IgD-negative memory B cell (primary cell): ENCODE data around the gene FLAD1. TPM values are rescaled to one million over a fixed set of nuclear protein-coding genes. Genes with fewer than 3 reads are reported as not detected.

Experiments used
- H3K27ac Mint-ChIP-seq, 3 donors: one replicate each; pipeline ENCODE4 v1.8.0; 2020 to 2022; ENCODE audit warnings: mild to moderate bottlenecking in 3 of 3, mixed read lengths in 3 of 3, moderate library complexity in 1 of 3
- H3K27me3 Mint-ChIP-seq: one replicate; pipeline ENCODE4 v1.8.0; 2021; ENCODE audit warnings: mixed read lengths
- H3K36me3 Mint-ChIP-seq: one replicate; pipeline ENCODE4 v1.8.0; 2020; ENCODE audit warnings: mild to moderate bottlenecking, mixed read lengths
- H3K4me1 Mint-ChIP-seq, 3 donors: one replicate each; pipeline ENCODE4 v1.8.0; 2020 to 2022; ENCODE audit warnings: mixed read lengths in 3 of 3, mild to moderate bottlenecking in 1 of 3
- H3K4me3 Mint-ChIP-seq, 4 donors: one replicate each; pipeline ENCODE4 v1.8.0; 2020 to 2022; ENCODE audit warnings: mild to moderate bottlenecking in 4 of 4, mixed read lengths in 4 of 4, moderate library complexity in 3 of 4
- H3K9me3 Mint-ChIP-seq, 3 donors: one replicate each; pipeline ENCODE4 v1.8.0; 2020 to 2021; ENCODE audit warnings: mixed read lengths in 3 of 3, mild to moderate bottlenecking in 1 of 3
- polyA plus RNA-seq: library from polyadenylated mRNA; unstranded; fragments of 300-500 nt; fragmentation: Illumina TruSeq; gene quantifications from one replicate; pipeline ENCODE4 v1.2.3, GENCODE V29; 2021

The FLAD1 gene
- polyA plus RNA-seq, 1 donor from 2014 or later, result 57.6 TPM

GRCh38 chr1:155014709-155015508 lies 31.8 kb downstream of the FLAD1 start:
- no peaks in the 10 kb centered on the region for H3K9me3 Mint-ChIP-seq
- peaks cover 27 to 45% (median 31%) of the 10 kb centered on the region in 3 donors for H3K4me1 Mint-ChIP-seq
- peaks cover 2% of the 10 kb centered on the region for H3K36me3 Mint-ChIP-seq
- H3K27me3 Mint-ChIP-seq, result no peaks in the 10 kb centered on the region
- peak overlapping the region in 3 of 4 donors; percentile 39 to 90 (median 63) for H3K4me3 Mint-ChIP-seq
- peak overlapping the region in 2 of 3 donors; percentile 78 to 84 for H3K27ac Mint-ChIP-seq

- Mint-ChIP-seq H3K9me3 (no peaks in the 10 kb centered on the region), H3K4me1 (peaks cover 25 to 43% (median 26%) of the 10 kb centered on the region in 3 donors), H3K27ac (peak overlapping the region; percentile 78 to 93 (median 87)), H3K4me3 (peak overlapping the region; percentile 65 to 90 (median 70)), H3K27me3 (no peaks in the 10 kb centered on the region), H3K36me3 (peaks cover 2% of the 10 kb centered on the region)
Measured at GRCh38 chr1:155015527-155016230, 32.5 kb downstream of the FLAD1 start.

- peak overlapping the region; percentile 65 to 90 (median 79) for H3K4me3 Mint-ChIP-seq
- H3K27me3 Mint-ChIP-seq, result no peaks in the 10 kb centered on the region
- no peaks in the 10 kb centered on the region for H3K9me3 Mint-ChIP-seq
- peak overlapping the region; percentile 78 to 93 (median 87) for H3K27ac Mint-ChIP-seq
- peaks cover 2% of the 10 kb centered on the region for H3K36me3 Mint-ChIP-seq
- H3K4me1 Mint-ChIP-seq, result peaks cover 25 to 40% (median 26%) of the 10 kb centered on the region in 3 donors
Measured at GRCh38 chr1:155016231-155016831, 33.2 kb downstream of the FLAD1 start.

- Mint-ChIP-seq H3K4me1 (peaks cover 25 to 38% (median 30%) of the 10 kb centered on the region in 3 donors), H3K27ac (peak overlapping the region; percentile 78 to 93 (median 87)), H3K9me3 (no peaks in the 10 kb centered on the region), H3K36me3 (peaks cover 2% of the 10 kb centered on the region), H3K4me3 (peak overlapping the region; percentile 76 to 91 (median 90)), H3K27me3 (no peaks in the 10 kb centered on the region)
Measured at GRCh38 chr1:155017041-155017945, 34.1 kb downstream of the FLAD1 start.

GRCh38 chr1:155017946-155018316 lies 34.8 kb downstream of the FLAD1 start:
- Mint-ChIP-seq H3K4me3 (peak overlapping the region; percentile 76 to 91 (median 90)), H3K4me1 (peaks cover 18 to 32% (median 30%) of the 10 kb centered on the region in 3 donors), H3K36me3 (peaks cover 2% of the 10 kb centered on the region), H3K9me3 (no peaks in the 10 kb centered on the region), H3K27ac (peak overlapping the region; percentile 76 to 81 (median 78)), H3K27me3 (no peaks in the 10 kb centered on the region)

- Mint-ChIP-seq H3K27me3 (no peaks in the 10 kb centered on the region), H3K27ac (peak overlapping the region; percentile 49 to 69 (median 59)), H3K36me3 (peaks cover 2% of the 10 kb centered on the region), H3K4me3 (peak overlapping the region in 3 of 4 donors; percentile 53 to 77 (median 74)), H3K4me1 (peaks cover 14 to 28% (median 27%) of the 10 kb centered on the region in 3 donors), H3K9me3 (no peaks in the 10 kb centered on the region)
Measured at GRCh38 chr1:155018617-155019348, 35.6 kb downstream of the FLAD1 start.

GRCh38 chr1:155019377-155020245 lies 36.5 kb downstream of the FLAD1 start:
- Mint-ChIP-seq H3K9me3 (no peaks in the 10 kb centered on the region), H3K4me3 (peak overlapping the region in 3 of 4 donors; percentile 23 to 77 (median 53)), H3K36me3 (peaks cover 2% of the 10 kb centered on the region), H3K27ac (peak overlapping the region; percentile 49 to 69 (median 59)), H3K27me3 (no peaks in the 10 kb centered on the region), H3K4me1 (peaks cover 7 to 22% (median 19%) of the 10 kb centered on the region in 3 donors)

GRCh38 chr1:155022136-155022926 lies 39.2 kb downstream of the FLAD1 start:
- Mint-ChIP-seq H3K36me3 (peaks cover 2% of the 10 kb centered on the region), H3K4me3 (no peak overlapping the region), H3K27ac (peak overlapping the region in 2 of 3 donors; percentile 45 to 82), H3K4me1 (peaks cover 0 to 9% (median 7%) of the 10 kb centered on the region in 3 donors), H3K9me3 (no peaks in the 10 kb centered on the region), H3K27me3 (no peaks in the 10 kb centered on the region)

- H3K36me3 Mint-ChIP-seq, result peaks cover 2% of the 10 kb centered on the region
- no peaks in the 10 kb centered on the region for H3K9me3 Mint-ChIP-seq
- H3K4me3 Mint-ChIP-seq, result no peak overlapping the region
- H3K27me3 Mint-ChIP-seq, result no peaks in the 10 kb centered on the region
- H3K4me1 Mint-ChIP-seq, result peaks cover 0 to 7% (median 6%) of the 10 kb centered on the region in 3 donors
- H3K27ac Mint-ChIP-seq, result peak overlapping the region in 2 of 3 donors; percentile 45 to 82
Measured at GRCh38 chr1:155022927-155023236, 39.7 kb downstream of the FLAD1 start.

- Mint-ChIP-seq H3K36me3 (peaks cover 2% of the 10 kb centered on the region), H3K27ac (no peak overlapping the region), H3K27me3 (no peaks in the 10 kb centered on the region), H3K4me3 (no peak overlapping the region), H3K9me3 (no peaks in the 10 kb centered on the region), H3K4me1 (peaks cover 0 to 7% (median 2%) of the 10 kb centered on the region in 3 donors)
Measured at GRCh38 chr1:155023627-155024026, 40.5 kb downstream of the FLAD1 start.

- Mint-ChIP-seq H3K27ac (no peak overlapping the region), H3K27me3 (peaks cover 1% of the 10 kb centered on the region), H3K4me1 (peaks cover 0 to 7% (median 2%) of the 10 kb centered on the region in 3 donors), H3K36me3 (peaks cover 2% of the 10 kb centered on the region), H3K4me3 (no peak overlapping the region), H3K9me3 (no peaks in the 10 kb centered on the region)
Measured at GRCh38 chr1:155024315-155024714, 41.2 kb downstream of the FLAD1 start.

- Mint-ChIP-seq H3K36me3 (no peaks in the 10 kb centered on the region), H3K4me3 (no peak overlapping the region), H3K4me1 (peaks cover 0 to 5% (median 0%) of the 10 kb centered on the region in 3 donors), H3K27me3 (peaks cover 1% of the 10 kb centered on the region), H3K27ac (no peak overlapping the region), H3K9me3 (no peaks in the 10 kb centered on the region)
Measured at GRCh38 chr1:155026154-155026553, 43.0 kb downstream of the FLAD1 start.
